Peyer's patch (tissue), 4 donors: ENCODE data around the gene UBE2J2.

Experiments
- POLR2A ChIP-seq, 2 donors: fragments of 450-650 bp; IDR thresholded peaks; one replicate each; pipeline ENCODE4 v1.5.1; 2017; ENCODE audit warnings: antibody characterized with exemption in 2 of 2, mild to moderate bottlenecking in 2 of 2, moderate library complexity in 2 of 2
- TF ChIP-seq, protein P1 (sequence below), 6 experiments: fragments of 450-650 bp in 4 of 6; fragments of 200-600 bp in 2 of 6; sonication (generic) in 1 of 6; IDR thresholded peaks; one replicate each; pipeline ENCODE4 v1.5.1; 2017 to 2019; ENCODE audit warnings: antibody characterized with exemption in 6 of 6, mild to moderate bottlenecking in 3 of 6, moderate library complexity in 1 of 6

GRCh38 chr1:1282998-1283397 is 9.3 kb upstream of the UBE2J2 start:
- TF ChIP-seq, protein P1, sequence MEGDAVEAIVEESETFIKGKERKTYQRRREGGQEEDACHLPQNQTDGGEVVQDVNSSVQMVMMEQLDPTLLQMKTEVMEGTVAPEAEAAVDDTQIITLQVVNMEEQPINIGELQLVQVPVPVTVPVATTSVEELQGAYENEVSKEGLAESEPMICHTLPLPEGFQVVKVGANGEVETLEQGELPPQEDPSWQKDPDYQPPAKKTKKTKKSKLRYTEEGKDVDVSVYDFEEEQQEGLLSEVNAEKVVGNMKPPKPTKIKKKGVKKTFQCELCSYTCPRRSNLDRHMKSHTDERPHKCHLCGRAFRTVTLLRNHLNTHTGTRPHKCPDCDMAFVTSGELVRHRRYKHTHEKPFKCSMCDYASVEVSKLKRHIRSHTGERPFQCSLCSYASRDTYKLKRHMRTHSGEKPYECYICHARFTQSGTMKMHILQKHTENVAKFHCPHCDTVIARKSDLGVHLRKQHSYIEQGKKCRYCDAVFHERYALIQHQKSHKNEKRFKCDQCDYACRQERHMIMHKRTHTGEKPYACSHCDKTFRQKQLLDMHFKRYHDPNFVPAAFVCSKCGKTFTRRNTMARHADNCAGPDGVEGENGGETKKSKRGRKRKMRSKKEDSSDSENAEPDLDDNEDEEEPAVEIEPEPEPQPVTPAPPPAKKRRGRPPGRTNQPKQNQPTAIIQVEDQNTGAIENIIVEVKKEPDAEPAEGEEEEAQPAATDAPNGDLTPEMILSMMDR (IDR thresholded peaks at IDR 0.05): no peak
- TF ChIP-seq POLR2A (IDR thresholded peaks at IDR 0.05): no peak
